Skeletal muscle satellite cell (primary cell): ENCODE data around the gene COL23A1.

Experiments used
- H3K27me3 ChIP-seq: 2 replicates; pipeline ENCODE4 v1.7.0; 2013; ENCODE audit warnings: low read length; ENCODE audit not compliant: control insufficient read depth, insufficient read depth
- H3K36me3 ChIP-seq: 2 replicates; pipeline ENCODE4 v1.7.0; 2013; ENCODE audit warnings: mild to moderate bottlenecking, control low read depth, low read length; ENCODE audit not compliant: insufficient read depth
- H3K4me1 ChIP-seq: 2 replicates; pipeline ENCODE4 v1.7.0; 2013; ENCODE audit warnings: low read length; ENCODE audit not compliant: control insufficient read depth, insufficient read depth
- H3K4me2 ChIP-seq: 2 replicates; pipeline ENCODE4 v1.7.0; 2013; ENCODE audit warnings: mild to moderate bottlenecking, low read length
- H3K4me3 ChIP-seq: 2 replicates; pipeline ENCODE4 v1.7.0; 2013; ENCODE audit warnings: low read length
- H3K9ac ChIP-seq: 2 replicates; pipeline ENCODE4 v1.7.0; 2013; ENCODE audit warnings: mild to moderate bottlenecking, low read depth, low read length, moderate library complexity
- H3K9me3 ChIP-seq: replicated peaks from 2 replicates; pipeline ENCODE4 v1.7.0; 2013; ENCODE audit warnings: mild to moderate bottlenecking, control low read depth, low read length

COL23A1 gene

GRCh38 chr5:178222292-178222691, 367.9 kb downstream of the COL23A1 start:
- Histone ChIP-seq H3K9ac (no peak overlapping the region), H3K9me3 (no peaks in the 10 kb centered on the region), H3K4me2 (no peak overlapping the region), H3K4me1 (no peaks in the 10 kb centered on the region), H3K4me3 (no peak overlapping the region), H3K36me3 (peaks cover 28% of the 10 kb centered on the region), H3K27me3 (no peaks in the 10 kb centered on the region)

- no peak overlapping the region for H3K9ac ChIP-seq
- H3K36me3 ChIP-seq: peaks cover 28% of the 10 kb centered on the region
- no peak overlapping the region for H3K4me3 ChIP-seq
- no peaks in the 10 kb centered on the region for H3K27me3 ChIP-seq
- H3K4me2 ChIP-seq: no peak overlapping the region
- H3K9me3 ChIP-seq: no peaks in the 10 kb centered on the region
- no peaks in the 10 kb centered on the region for H3K4me1 ChIP-seq
Measured at GRCh38 chr5:178221853-178222252, 368.3 kb downstream of the COL23A1 start.

GRCh38 chr5:178221282-178221681, 368.9 kb downstream of the COL23A1 start:
- Histone ChIP-seq H3K27me3 (no peaks in the 10 kb centered on the region), H3K4me1 (no peaks in the 10 kb centered on the region), H3K9me3 (no peaks in the 10 kb centered on the region), H3K36me3 (peaks cover 31% of the 10 kb centered on the region), H3K4me3 (no peak overlapping the region), H3K9ac (no peak overlapping the region), H3K4me2 (no peak overlapping the region)

- no peak overlapping the region for H3K4me3 ChIP-seq
- H3K4me1 ChIP-seq: no peaks in the 10 kb centered on the region
- H3K36me3 ChIP-seq: peaks cover 35% of the 10 kb centered on the region
- no peaks in the 10 kb centered on the region for H3K27me3 ChIP-seq
- no peak overlapping the region for H3K4me2 ChIP-seq
- H3K9me3 ChIP-seq: no peaks in the 10 kb centered on the region
- no peak overlapping the region for H3K9ac ChIP-seq
Measured at GRCh38 chr5:178218827-178219226, 371.4 kb downstream of the COL23A1 start.

GRCh38 chr5:178218237-178218776, 371.9 kb downstream of the COL23A1 start:
- Histone ChIP-seq H3K4me1 (no peaks in the 10 kb centered on the region), H3K9me3 (no peaks in the 10 kb centered on the region), H3K27me3 (no peaks in the 10 kb centered on the region), H3K4me2 (no peak overlapping the region), H3K9ac (no peak overlapping the region), H3K36me3 (peaks cover 40% of the 10 kb centered on the region), H3K4me3 (no peak overlapping the region)

- no peaks in the 10 kb centered on the region for H3K9me3 ChIP-seq
- peaks cover 49% of the 10 kb centered on the region for H3K36me3 ChIP-seq
- no peaks in the 10 kb centered on the region for H3K4me1 ChIP-seq
- no peak overlapping the region for H3K4me3 ChIP-seq
- no peak overlapping the region for H3K4me2 ChIP-seq
- H3K27me3 ChIP-seq: no peaks in the 10 kb centered on the region
- H3K9ac ChIP-seq: no peak overlapping the region
Measured at GRCh38 chr5:178216779-178217178, 373.4 kb downstream of the COL23A1 start.

- Histone ChIP-seq H3K4me3 (no peak overlapping the region), H3K27me3 (no peaks in the 10 kb centered on the region), H3K9ac (no peak overlapping the region), H3K4me1 (no peaks in the 10 kb centered on the region), H3K36me3 (peaks cover 55% of the 10 kb centered on the region), H3K9me3 (no peaks in the 10 kb centered on the region), H3K4me2 (no peak overlapping the region)
Measured at GRCh38 chr5:178216088-178216534, 374.1 kb downstream of the COL23A1 start.

GRCh38 chr5:178215280-178216002, 374.8 kb downstream of the COL23A1 start:
- Histone ChIP-seq H3K27me3 (no peaks in the 10 kb centered on the region), H3K36me3 (peaks cover 60% of the 10 kb centered on the region), H3K4me1 (no peaks in the 10 kb centered on the region), H3K9me3 (no peaks in the 10 kb centered on the region), H3K9ac (no peak overlapping the region), H3K4me2 (no peak overlapping the region), H3K4me3 (no peak overlapping the region)

- Histone ChIP-seq H3K4me3 (no peak overlapping the region), H3K27me3 (no peaks in the 10 kb centered on the region), H3K36me3 (peaks cover 72% of the 10 kb centered on the region), H3K9ac (no peak overlapping the region), H3K9me3 (no peaks in the 10 kb centered on the region), H3K4me1 (no peaks in the 10 kb centered on the region), H3K4me2 (no peak overlapping the region)
Measured at GRCh38 chr5:178214160-178214803, 375.9 kb downstream of the COL23A1 start.

- Histone ChIP-seq H3K9me3 (no peaks in the 10 kb centered on the region), H3K4me2 (no peak overlapping the region), H3K36me3 (peaks cover 77% of the 10 kb centered on the region), H3K27me3 (no peaks in the 10 kb centered on the region), H3K9ac (no peak overlapping the region), H3K4me3 (no peak overlapping the region), H3K4me1 (no peaks in the 10 kb centered on the region)
Measured at GRCh38 chr5:178213748-178214151, 376.4 kb downstream of the COL23A1 start.

- peaks cover 84% of the 10 kb centered on the region for H3K36me3 ChIP-seq
- H3K4me1 ChIP-seq: peaks cover 1% of the 10 kb centered on the region
- no peak overlapping the region for H3K9ac ChIP-seq
- H3K27me3 ChIP-seq: no peaks in the 10 kb centered on the region
- H3K9me3 ChIP-seq: no peaks in the 10 kb centered on the region
- no peak overlapping the region for H3K4me3 ChIP-seq
- H3K4me2 ChIP-seq: no peak overlapping the region
Measured at GRCh38 chr5:178213003-178213461, 377.2 kb downstream of the COL23A1 start.
